GM21381 (cell line): ENCODE data around the gene DROSHA.

Experiments used
- ATAC-seq: cut with Tn5 transposase; IDR thresholded peaks from one replicate; pipeline ENCODE4 v1.9.1; 2021; ENCODE audit warnings: mild to moderate bottlenecking, moderate library complexity; ENCODE audit not compliant: unreplicated experiment

DROSHA gene

DNA sequence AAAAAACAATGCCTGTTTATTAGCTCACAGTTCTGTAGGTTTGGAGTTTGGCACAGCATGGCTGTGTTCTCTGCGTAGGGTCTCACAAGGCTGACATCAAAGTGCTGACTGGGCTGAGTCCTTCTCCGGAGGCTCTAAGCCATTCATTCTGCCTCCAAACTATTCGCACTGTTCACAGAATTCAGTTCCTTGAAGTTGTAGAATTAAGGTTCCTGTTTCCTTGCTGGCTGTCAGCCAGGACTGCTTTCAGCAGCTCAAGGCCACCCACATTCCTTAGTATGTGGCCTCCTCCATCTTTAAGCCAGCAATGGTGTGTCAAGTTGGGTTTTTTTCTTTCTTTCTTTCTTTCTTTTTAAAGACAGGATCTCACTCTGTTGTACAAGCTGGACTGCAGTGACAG is 176.6 kb downstream of the DROSHA start:
- no peak for ATAC-seq
